SK-N-MC (cell line): Measurements from ENCODE around the gene BCL11B.

Experiments used
- EZH2 ChIP-seq: fragments of 200-600 bp; sonication (generic); IDR thresholded peaks from one replicate; pipeline ENCODE4 v1.6.1; 2017; ENCODE audit warnings: antibody characterized with exemption
- FOXP2 ChIP-seq: optimal IDR thresholded peaks from 2 replicates; pipeline ENCODE3; 2011; ENCODE audit warnings: mild to moderate bottlenecking, moderate library complexity; ENCODE audit not compliant: insufficient read depth; ENCODE audit errors: extremely low read length, control extremely low read depth
- POLR2AphosphoS5 ChIP-seq: IDR thresholded peaks from 2 replicates; pipeline ENCODE4 v1.6.1; 2012; ENCODE audit warnings: mild to moderate bottlenecking, low read depth, low read length, borderline replicate concordance

GRCh38 chr14:99125113-99125512 is 146.9 kb downstream of the BCL11B start:
- TF ChIP-seq EZH2 (no peak), POLR2AphosphoS5 (no peak), FOXP2 (no peak)
